ENCODE results near the gene SLC9A9.

SLC9A9 gene

DNA sequence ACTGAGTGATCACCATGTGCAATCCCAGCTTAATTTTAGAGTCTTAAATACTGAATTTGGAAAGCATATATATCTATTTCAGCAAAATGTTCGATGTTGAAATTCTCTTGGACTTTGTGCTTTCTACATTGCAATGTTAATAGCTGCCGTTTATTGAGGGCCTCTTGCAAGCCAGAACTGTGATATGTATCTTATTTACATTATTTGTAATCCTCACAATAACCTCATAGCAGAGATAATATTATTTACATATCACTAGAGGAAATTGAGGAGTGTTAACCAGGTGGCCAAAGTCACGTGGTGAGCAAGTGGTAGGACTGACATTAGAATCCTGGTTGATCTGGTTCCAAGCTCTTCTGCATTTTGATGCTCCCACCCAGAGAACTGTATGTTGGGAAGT is 254.1 kb downstream of the SLC9A9 start:
- DNase-seq: no peak

DNA sequence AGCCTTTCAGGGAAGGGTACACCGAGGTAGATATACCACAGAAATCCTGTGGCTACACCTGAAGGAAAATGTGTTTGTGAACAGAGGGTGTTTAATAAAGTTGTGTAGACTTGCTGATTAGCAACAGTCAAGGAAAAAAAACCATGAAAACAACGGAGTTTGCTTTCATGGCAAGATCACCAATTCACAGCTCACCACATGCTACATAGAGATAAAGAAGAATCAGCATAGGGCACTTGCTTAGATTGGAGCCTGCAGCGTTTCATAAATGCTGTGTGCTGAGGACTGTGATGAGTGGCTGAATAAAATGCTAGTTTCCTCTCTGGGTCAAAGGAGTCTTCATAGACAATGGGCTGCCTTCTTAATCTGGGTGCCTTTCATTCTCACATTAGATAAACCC is 257.6 kb downstream of the SLC9A9 start:
- DNase-seq: no peak

DNA sequence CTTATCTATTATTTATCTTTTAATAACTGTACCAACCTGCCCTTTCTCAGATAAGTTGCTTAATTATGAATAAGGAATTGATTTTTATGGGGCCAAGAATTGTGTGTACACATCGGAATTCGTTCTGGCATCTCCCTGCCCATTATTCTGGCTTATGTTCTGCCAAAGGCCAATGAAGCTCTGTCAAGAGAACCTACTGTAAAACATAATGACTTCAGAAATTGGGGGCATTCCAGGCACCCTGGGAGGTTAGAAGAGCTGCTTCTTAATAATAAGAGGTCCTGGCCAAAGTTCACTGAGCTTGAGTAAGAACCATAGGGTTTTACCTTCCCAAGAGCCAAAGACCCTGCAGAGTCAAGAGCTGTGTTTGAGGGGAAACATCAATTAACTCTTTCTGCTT is 261.7 kb downstream of the SLC9A9 start:
- DNase-seq: peak; percentile 1

DNA sequence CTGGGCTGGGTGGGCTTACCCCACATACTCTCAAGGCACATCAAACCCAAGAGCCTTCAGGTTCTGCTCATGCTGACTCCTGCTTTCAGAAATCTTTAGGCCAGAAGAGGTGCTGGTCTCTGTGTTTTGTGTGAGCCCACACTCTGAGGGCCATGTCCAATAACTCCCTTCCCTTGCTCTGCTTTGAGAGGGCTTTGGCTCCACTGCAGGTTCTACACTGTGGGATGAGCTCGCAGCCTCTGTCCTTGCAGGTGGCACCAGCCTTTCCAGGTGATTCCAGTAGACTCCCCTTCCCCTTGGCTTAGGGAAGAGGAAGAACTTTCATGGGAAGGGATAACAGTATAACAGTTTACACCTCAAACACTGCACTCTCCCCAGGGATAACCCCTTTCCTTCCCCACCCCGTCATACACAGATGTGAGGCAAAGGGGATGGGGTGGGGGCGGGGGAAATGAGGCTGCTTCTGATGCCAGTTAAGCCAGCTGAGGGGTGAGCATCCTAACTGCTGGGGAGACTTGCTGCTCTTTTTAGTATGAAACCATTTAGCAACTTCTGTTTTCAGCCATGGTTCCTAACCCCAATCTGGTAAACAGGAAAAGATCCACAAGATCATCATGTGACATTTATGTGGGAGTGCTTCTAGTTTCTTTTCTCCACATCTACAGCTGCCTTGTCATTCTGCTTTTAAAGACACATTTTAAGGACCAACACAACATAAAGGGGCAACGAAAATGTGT is 262.4 kb downstream of the SLC9A9 start:
- no peak for DNase-seq

DNA sequence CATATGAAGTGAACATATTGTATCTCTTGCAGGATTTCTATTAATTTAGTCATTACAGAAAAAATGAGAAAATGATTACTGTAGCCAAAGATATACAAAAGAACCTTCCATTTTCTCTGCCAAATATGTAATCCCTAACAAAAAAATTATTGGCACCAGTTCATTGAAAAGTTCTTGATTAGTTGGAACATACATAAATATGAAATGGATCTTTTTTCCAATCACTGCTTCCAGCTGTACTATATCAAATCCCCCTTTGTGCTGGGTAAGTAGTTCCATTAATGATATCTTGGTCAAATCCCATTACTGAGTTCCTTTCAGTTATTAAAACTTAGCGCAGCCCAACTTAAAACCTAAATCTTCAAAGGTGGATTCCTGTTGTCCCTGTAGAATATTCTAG is 263.8 kb downstream of the SLC9A9 start:
- DNase-seq: no peak

DNA sequence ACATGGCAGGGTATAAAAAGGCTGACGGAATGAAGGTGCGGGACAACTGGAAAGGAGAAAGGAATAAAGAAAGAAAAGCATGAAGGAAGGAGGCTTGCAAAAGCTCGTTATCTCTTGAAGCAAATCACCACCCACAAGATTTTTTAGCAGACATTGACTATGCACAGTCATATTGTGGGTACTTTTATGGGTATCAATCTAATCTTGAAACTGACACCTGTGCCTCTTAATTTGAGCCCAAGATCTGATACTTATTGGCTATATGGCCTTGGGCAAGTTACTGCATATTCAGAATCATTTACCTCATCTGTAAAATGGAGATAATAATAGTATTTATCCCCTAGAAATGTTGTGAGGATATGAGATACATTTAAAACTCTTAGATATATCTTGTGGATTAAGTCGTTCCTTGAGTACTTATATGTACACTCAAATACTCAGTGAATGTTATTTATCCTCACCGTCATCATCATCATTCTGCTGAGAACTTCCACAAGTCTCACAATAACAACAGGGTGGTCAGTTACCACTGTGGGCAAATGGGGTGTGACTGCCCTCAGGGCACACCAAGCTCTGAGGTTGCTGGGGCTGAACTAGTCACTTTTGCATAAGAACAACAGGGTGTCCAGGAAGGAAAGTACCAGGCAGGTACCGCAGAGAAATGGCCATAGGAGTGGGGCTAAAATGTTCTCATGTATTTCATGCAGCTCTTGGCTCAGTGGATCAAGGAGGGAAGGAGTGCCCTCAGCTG is 266.1 kb downstream of the SLC9A9 start:
- DNase-seq: no peak

DNA sequence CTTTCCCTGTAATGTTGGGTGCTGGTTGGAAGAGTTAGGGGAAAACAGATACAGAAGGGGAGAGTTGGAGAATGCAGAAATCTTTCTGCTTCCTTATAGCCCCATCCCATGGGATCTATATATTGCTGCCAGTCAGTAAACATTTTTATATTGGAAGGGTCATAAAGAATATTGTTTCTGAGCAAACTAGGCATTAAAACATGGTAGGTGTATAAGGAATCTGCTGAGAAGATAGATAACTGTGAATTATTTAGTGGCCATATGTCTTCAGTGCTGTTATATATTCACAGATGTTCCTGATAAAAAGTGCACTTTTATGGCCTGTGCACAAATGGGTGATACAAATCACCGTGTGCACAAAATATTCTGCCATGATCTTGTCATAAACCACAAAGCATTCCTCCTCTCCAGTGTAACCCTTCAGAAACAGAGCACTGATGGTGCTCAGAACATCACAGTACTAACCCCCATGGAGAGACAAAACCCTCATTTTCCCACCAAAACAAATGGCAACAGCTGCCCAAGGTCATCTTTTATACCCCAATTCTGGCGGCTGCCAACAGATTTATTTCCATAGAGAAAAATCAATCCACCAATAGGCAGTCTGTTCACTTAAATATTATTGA is 269.3 kb downstream of the SLC9A9 start:
- no peak for DNase-seq

DNA sequence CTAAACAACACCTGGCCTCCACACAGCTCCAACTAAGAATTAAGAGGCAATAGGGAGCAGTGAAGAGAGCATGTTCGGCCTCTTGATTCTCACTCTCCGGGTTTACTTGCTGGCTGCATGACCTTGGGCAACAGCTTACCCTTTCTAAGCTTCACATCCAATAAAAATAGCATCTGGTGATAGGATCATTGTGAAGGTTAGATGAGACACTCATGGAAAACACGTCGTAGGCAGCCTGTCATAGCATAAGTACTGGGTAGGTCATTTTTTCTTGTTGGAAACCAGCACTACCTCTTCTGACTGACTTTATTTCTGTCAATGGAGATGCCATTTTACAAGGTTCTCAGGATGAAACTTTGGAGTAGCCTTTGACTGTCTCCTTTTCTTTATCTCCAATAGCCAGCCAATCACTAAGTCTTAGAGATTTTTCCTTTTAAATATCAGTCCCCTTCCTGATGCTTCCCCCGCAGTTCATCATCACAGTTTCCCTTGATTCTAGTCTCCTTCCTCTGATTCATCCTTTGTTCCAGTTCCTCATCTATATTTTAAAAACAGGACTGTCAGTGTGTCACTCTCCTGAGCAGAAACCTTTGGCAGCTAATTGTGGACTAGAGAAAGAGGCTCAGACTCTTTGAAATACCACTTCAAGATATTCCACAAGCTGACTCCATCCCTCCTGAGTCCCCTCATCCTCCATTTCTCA is 271.5 kb downstream of the SLC9A9 start:
- no peak for DNase-seq

DNA sequence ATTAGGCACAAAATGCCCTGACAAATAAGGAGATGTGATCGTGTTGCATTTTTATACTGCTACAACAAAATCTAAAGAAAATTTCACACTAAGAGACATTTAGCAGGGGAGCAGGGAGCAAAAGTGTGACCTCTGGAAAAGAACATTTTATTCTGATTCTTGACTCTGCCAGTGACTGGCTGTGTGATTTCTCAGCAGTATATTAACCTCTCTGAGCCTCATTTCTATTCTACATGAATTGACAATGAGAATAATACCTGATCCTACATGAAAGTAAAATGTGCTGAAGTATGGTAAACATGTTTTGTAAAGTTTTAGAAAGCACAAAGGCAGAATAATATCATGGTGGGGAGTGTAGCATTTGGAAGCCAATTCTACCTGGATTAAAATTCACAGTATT is 273.3 kb downstream of the SLC9A9 start:
- DNase-seq: no peak

DNA sequence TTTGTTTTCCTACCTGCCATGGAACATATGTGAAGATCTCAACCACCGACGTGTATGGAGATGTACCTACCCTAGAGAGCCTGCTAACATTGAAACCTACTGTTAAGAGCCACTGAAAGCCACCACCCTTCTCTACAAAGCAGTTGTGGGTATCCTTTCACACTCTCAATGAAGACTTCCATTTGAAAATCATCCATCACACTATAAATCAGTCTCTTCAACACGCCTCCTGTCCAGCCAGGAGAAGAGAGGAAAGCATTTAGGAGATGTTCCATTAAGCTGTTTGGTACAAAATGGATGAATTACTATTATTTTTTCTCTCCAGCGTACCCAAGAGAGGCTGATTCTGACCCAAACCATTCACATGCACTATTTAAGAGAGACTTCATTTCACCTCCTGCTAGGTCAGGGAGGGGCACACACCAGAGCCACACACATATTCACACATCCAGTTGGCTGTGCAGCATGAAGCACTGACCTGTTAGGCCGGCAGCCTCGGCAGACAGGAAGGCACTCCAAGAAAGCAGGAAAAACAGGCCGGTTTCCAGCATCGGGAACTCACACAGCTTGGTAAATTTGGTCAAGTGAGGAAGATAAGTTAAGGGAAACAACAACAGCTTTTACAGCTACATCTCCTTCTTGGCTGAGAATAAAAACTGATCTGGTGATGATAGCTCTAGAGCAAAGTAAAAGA is 274.5 kb downstream of the SLC9A9 start:
- no peak for DNase-seq

DNA sequence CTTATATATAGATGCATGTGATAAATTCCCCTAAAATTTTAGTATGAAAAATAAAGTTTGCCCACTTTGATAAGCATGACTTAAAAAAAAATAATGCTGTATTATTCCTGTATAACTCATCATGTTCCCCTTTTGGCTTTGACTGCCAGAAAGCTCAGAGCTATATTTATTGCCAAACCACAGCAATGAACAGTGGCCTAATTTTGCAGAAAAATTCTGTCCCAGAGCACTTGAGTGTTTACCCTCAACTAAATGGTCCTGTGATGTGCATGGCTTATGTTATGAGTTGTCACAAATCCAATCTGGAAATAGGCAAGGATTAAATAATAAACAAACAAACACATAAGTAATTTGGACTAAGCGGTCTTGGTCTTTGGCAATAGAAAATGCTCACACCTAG is 276.7 kb downstream of the SLC9A9 start:
- DNase-seq: no peak

DNA sequence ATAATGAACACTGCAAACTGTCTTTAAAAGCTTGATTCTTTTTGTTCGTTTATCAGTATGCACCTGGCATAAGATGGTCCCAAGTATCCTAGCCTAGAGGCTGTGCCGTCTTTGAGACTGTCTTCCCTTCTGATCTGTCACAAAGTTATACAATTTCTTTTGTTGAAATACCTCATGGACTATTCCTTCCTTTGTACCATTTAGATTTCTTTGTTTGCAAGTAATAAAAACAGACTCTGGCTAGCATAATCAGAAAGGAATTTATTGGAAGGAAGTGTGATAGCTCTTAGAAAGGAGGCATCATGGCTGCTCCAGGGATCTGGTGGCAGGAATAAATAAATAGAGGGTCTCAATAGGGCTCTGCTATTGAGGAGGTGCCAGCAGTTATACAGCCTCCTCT is 280.4 kb downstream of the SLC9A9 start:
- DNase-seq: no peak

DNA sequence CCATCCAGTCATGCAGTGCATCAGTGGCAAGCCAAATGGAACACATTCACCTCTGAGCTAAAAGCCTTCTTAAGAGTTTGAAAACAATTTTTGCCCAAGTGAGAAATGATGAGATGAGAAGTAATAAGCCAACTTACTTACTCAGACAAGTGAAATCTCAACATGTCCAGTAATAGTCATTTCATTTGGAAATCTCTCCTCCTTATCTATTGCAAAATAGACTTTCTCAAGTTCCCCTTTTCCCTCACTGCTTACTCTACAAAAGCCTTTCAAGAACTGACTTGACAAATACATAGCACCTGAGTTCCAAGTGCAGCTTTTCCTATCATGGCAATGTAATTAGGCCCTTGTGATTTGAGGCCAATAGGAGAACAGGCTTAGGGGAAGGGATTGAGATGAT is 282.3 kb downstream of the SLC9A9 start:
- DNase-seq: no peak

DNA sequence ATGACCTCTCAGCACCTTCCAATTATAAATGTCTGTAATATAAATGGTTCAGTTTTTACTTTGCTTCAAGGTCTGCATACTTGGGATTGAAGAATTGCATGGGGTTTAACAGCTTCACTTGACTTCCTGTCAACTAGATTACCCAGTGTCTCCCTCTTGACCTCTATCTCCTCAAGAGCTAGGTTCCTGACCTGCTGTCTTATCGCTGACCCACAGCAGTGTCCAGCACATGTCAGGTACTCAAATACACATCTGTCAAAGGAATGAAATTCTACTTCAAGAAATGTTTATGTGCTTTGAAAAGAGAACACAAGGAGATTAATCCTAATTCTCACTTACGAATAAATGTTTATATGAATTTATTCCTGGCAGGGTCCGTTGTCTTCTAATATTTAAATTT is 284.5 kb downstream of the SLC9A9 start:
- no peak for DNase-seq

DNA sequence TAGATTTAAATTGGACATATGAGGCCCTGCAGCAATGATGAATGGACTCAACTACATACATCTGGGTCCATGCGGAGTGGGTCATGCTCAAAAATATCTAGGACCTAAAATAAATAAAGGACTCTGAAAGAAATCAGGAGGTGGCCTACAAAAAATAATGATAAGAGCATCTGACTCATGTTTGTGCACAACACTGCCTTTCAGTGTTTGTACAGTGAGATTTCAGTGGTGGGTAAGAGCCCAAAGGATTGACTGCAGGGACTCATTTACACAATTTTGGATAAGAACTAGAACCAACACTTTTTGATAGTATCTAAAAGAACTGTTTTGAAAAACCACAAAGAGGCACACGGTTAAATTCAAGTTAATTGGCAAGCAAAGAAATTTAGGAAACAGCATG is 285.5 kb downstream of the SLC9A9 start:
- DNase-seq: no peak

DNA sequence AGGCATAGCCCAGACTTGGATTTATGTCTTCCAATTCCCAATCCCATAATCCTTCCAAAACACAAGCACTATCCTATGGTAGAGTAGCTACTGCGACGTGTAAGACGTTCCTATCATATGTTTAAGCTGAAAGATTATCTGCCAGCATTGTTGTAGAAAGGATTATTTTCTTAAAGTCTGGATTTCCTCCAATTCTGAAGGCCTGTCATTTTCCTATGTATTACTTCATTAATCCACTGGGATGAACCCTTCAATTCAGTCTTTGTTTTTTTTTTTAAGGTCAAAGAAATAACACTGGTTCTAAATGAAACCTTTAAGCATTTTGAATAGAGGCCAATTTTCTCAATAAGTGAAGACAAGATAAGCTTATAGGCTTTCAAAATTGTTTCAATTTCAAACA is 289.0 kb downstream of the SLC9A9 start:
- DNase-seq: no peak

DNA sequence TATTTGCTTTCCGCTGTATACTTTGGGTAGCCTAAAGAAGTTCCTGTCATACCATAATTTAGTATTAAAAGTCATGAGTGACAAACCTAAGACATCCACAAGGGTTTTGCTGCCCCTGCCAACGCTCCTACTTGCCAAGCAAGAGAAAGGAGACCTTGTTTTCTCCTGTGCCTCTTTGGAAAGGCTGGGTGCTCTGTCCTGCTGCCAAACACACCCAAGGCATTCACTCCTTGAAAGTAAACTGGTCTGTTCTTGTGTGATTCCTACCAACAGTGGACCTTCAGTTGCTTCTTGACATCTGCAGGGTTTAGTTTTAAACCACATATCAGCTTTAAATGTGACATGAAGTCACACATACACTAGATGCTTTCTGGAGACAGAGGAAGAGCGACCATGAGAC is 295.4 kb downstream of the SLC9A9 start:
- DNase-seq: no peak

DNA sequence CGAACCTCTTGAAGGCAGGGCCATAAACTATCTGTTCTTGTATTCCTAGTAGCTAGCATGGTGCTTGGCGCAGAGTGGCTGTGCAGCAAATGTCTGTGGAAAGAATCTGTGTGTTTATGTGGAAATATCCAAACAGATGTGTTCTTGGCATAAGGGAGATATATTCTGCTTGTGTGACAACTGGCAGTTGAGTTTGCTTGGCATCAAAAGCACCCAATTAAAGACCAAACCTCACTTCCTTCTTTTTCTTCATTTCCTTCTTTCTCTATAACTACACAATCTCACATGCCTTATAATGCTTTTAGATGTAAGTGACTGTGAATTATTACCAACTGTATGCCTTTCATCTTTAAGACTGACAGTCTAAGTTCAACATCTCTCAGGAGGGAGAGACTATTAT is 296.5 kb downstream of the SLC9A9 start:
- no peak for DNase-seq

DNA sequence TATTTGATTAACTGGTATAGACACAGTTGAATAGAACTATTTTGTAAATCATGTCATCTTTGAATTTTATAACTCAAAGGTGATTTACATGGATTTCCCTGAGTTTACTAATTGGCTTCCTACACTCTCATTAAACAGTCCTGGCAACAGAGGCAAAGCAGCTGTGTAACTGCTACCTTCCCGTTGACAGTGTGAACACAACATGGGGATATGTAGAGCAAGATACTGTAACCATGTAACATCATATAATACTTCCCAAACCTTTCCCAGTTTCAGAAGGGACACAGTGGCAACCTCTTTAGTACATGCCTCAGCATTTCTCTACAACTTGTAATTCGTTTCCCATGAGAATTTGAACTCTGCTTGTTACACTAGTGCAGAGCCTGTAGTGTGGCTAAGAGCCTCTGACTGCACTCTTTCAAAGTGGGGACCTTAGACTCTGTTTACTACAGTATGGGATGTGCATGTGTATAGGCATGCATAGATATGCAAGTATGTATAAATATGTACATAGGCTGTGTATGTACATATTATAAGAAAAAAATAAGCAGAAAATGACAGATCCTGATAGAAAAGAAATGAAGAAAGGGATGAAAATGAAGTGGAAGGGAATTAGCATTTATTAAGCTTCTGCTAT is 299.3 kb downstream of the SLC9A9 start:
- DNase-seq: no peak

DNA sequence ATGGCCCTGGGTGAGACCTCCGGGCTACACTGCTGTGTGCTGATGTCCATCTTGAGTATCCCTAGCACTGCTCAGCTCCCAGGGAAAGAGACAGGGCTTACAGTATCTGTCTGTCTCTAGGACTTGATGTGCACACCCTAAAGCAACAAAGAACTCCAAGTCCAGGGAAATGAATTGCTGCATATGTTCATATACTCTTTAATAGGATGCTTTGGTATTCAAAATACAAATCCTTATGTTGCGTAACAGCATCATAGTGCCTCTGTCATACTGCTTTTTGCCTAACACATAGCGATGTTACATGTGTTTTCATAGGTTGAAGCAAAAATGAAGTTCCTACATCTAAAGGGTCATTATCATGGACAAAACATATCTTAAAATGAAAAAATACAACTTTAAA is 299.9 kb downstream of the SLC9A9 start:
- DNase-seq: no peak

DNA sequence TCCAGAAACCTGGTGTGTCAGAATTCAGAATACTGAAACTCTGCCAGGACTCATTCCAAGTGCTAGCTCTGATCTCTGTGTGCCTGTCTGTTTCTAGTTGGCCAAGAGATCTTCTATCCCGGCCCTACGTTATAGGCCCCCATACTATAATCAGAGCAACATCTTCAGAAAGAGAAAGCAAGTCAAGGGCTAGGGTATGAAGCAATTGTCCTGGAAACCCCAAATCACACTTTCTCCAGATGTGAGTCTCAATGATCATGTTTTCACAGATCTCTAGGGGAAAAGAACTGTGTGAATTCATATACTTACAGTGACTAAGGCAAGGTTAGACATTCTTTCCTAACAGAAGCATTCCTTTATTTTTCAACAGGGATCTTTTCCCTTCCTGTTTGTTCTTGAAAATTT is 309.7 kb downstream of the SLC9A9 start:
- DNase-seq: no peak

DNA sequence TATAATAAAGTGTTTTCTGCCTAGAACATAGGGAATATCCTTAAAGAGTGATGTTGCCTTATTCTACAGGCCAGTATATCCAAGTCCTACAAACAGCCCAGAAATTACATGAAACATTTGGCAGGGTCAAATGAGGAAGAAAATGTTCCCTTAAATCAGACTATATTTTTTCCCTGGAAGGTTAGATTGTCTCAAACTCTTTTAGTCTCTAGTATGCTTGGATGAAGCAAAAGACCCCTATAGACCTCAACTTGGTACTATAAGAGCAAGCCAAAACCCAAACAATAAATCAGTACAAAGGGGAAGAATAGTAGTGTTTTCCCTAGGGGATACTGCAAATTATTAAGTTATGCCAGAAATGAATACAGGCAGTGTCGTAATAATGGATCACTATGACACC is 310.2 kb downstream of the SLC9A9 start:
- no peak for DNase-seq
